Endothelial cell of umbilical vein (primary cell): ENCODE data around the gene GTF2E1.

Source experiments
- CTCF ChIP-seq, 2 donors: IDR thresholded peaks; 1 replicate in 1 of 2; 2 replicates in 1 of 2; pipeline ENCODE4 v1.5.1; 2011; ENCODE audit warnings: low read length in 2 of 2, mild to moderate bottlenecking in 2 of 2, moderate library complexity in 2 of 2, control low read depth in 1 of 2, inconsistent platforms in 1 of 2, low read depth in 1 of 2; ENCODE audit not compliant: insufficient read depth in 1 of 2; ENCODE audit errors: extremely low read depth in 1 of 2
- EZH2 ChIP-seq: IDR thresholded peaks from 2 replicates; pipeline ENCODE4 v1.6.1; 2012; ENCODE audit warnings: borderline replicate concordance, low read depth, mild to moderate bottlenecking, moderate library complexity, low read length, inconsistent platforms; ENCODE audit not compliant: severe bottlenecking
- MAX ChIP-seq: IDR thresholded peaks from 2 replicates; pipeline ENCODE4 v1.6.1; 2011; ENCODE audit not compliant: insufficient read depth, insufficient read length
- POLR2A ChIP-seq: IDR thresholded peaks from 2 replicates; pipeline ENCODE4 v1.6.1; 2012; ENCODE audit warnings: low read depth, mild to moderate bottlenecking, control low read depth, low read length

- TF ChIP-seq CTCF (IDR thresholded peaks at IDR 0.05; ENCODE audit: extremely low read depth in 1 of 2, insufficient read depth in 1 of 2, low read depth in 1 of 2, low read length in 2 of 2) = no peak
- TF ChIP-seq POLR2A = no peak
- no peak for TF ChIP-seq MAX
- TF ChIP-seq EZH2 = no peak
Measured at GRCh38 chr3:120770891-120771290, 28.3 kb downstream of the GTF2E1 start.
